Neutrophil (primary cell): ENCODE data around the gene FAM174A.

Experiments used
- H3K27ac ChIP-seq: fragments of 200-600 bp; sonication (generic); 2 replicates; pipeline ENCODE4 v1.5.1; 2016; ENCODE audit warnings: mild to moderate bottlenecking, moderate library complexity
- H3K27me3 ChIP-seq: fragments of 200-600 bp; sonication (generic); 2 replicates; pipeline ENCODE4 v1.6.0; 2016; ENCODE audit warnings: mild to moderate bottlenecking
- H3K36me3 ChIP-seq: fragments of 200-600 bp; sonication (generic); 2 replicates; pipeline ENCODE4 v1.5.1; 2017
- H3K4me1 ChIP-seq, 2 experiments: fragments of 200-600 bp in 1 of 2; sonication (generic) in 1 of 2; 1 replicate in 1 of 2; 2 replicates in 1 of 2; pipeline versions ENCODE4 v1.5.1 to v1.6.1; 2013 to 2016; ENCODE audit warnings: low read depth in 1 of 2, low read length in 1 of 2, mild to moderate bottlenecking in 1 of 2, moderate library complexity in 1 of 2; ENCODE audit not compliant: control insufficient read depth in 1 of 2, insufficient read depth in 1 of 2
- H3K4me3 ChIP-seq, 2 experiments: fragments of 200-600 bp in 1 of 2; sonication (generic) in 1 of 2; 1 replicate in 1 of 2; 2 replicates in 1 of 2; pipeline ENCODE4 v1.5.1; 2013 to 2016; ENCODE audit warnings: low read depth in 1 of 2, low read length in 1 of 2, mild to moderate bottlenecking in 1 of 2, moderate library complexity in 1 of 2
- H3K9me3 ChIP-seq: fragments of 200-600 bp; sonication (generic); 2 replicates; pipeline ENCODE4 v1.5.1; 2016
- TF ChIP-seq, protein P1 (sequence below): fragments of 200-600 bp; sonication (generic); IDR thresholded peaks from 2 replicates; pipeline ENCODE4 v1.5.1; 2016; ENCODE audit warnings: antibody characterized with exemption

Gene FAM174A

GRCh38 chr5:100516285-100516684 lies 18.9 kb upstream of the FAM174A start:
- no peaks in the 10 kb centered on the region for H3K36me3 ChIP-seq
- TF ChIP-seq, protein P1, sequence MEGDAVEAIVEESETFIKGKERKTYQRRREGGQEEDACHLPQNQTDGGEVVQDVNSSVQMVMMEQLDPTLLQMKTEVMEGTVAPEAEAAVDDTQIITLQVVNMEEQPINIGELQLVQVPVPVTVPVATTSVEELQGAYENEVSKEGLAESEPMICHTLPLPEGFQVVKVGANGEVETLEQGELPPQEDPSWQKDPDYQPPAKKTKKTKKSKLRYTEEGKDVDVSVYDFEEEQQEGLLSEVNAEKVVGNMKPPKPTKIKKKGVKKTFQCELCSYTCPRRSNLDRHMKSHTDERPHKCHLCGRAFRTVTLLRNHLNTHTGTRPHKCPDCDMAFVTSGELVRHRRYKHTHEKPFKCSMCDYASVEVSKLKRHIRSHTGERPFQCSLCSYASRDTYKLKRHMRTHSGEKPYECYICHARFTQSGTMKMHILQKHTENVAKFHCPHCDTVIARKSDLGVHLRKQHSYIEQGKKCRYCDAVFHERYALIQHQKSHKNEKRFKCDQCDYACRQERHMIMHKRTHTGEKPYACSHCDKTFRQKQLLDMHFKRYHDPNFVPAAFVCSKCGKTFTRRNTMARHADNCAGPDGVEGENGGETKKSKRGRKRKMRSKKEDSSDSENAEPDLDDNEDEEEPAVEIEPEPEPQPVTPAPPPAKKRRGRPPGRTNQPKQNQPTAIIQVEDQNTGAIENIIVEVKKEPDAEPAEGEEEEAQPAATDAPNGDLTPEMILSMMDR, result no peak
- H3K27me3 ChIP-seq, result no peaks in the 10 kb centered on the region
- no peak overlapping the region for H3K27ac ChIP-seq
- no peak overlapping the region for H3K4me3 ChIP-seq
- H3K4me1 ChIP-seq, result no peaks in the 10 kb centered on the region
- H3K9me3 ChIP-seq, result no peaks in the 10 kb centered on the region

DNA sequence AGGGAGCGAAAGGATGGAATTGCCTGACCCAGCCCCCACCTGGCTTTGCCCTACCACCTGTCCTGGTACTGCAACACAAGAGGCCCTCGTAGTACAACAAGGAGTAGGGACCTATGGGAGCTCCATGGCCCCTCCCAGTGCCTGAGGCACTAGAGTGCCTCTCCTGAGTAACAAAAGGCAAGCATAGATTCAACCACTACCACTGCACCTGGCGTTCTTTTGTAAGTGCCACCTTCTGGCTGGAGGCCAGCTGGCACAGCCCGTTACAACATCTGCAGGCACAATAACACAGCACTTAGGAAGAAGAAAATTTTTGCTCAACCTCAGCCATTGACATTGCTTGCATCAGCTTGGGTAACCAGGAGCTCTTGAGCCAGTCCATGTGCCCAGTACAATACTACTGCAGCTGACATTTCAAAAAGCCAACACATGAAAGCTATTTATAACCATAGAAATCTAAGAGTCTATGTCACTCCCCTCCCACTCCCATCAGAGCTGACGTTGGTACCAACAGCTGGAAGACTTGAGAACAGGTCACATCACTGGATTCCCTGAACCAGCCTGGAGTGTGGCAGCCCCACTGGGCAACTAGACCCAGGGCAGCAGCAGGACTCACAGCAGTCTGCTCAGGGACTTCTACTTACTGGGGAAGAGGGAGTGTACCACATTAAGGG lies 17.7 kb upstream of the FAM174A start:
- Histone ChIP-seq H3K27me3 (no peaks in the 10 kb centered on the region), H3K27ac (no peak overlapping the region), H3K4me3 (no peak overlapping the region), H3K9me3 (no peaks in the 10 kb centered on the region), H3K4me1 (no peaks in the 10 kb centered on the region), H3K36me3 (no peaks in the 10 kb centered on the region)
- TF ChIP-seq, protein P1, result no peak

DNA sequence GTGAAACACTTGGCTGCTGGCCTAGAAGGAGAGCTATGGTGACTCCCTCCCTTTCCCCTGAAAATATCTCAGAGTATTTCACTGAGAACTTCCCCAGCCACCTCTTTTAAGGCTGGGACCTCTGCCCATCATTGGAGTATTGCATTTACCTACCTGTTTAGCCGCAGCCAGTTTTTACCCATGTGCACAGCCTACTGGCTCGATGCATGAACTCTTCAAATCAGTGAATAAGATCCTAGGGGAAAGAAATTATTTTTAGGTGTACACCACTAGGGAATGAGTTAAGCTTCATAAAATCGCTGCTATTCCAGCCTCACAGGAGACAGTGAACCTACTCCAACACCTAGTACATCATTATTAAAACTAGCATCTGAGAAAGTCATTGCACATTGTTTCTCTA lies 16.8 kb upstream of the FAM174A start:
- H3K4me3 ChIP-seq, result no peak overlapping the region
- no peaks in the 10 kb centered on the region for H3K9me3 ChIP-seq
- H3K27ac ChIP-seq, result no peak overlapping the region
- no peaks in the 10 kb centered on the region for H3K4me1 ChIP-seq
- H3K36me3 ChIP-seq, result no peaks in the 10 kb centered on the region
- H3K27me3 ChIP-seq, result no peaks in the 10 kb centered on the region
- TF ChIP-seq, protein P1, result no peak

DNA sequence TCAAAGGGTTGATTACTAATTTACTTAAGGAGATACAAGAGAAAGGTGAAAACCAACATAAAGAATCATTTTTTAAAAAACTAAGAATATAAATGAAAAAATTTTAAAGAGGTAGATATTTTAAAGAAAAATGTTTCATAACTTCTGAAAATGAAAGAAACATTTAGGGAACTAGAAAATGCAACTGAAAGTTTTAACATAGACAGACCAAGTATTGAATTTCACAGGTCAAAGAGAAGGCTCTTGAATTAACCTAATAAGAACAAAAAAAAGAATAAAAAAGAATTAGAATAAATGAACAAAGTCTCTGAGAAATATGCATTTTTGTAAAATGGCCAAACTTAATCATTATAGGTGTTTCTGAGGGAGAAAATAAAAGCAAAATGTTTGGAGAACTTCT lies 16.1 kb upstream of the FAM174A start:
- TF ChIP-seq, protein P1, result no peak
- Histone ChIP-seq H3K4me3 (no peak overlapping the region), H3K9me3 (no peaks in the 10 kb centered on the region), H3K27me3 (no peaks in the 10 kb centered on the region), H3K27ac (no peak overlapping the region), H3K36me3 (no peaks in the 10 kb centered on the region), H3K4me1 (no peaks in the 10 kb centered on the region)

DNA sequence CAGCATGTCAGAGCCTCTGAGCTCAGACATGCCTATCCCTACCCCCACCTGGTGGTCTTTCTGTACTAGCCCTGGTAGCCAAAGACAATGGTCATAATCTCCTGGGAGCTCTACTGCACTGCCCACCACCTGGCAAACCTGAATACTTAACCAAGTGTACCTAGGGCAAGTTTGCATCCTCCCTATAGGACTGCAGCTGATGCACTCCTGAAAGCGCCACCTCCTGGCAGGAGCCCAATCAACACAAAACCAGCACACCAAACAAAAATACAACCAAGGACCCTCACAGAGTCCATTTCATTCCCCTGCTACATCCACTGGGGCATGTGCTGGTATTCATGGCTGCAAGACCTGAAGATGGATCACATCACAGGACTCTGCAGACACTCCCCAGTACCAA lies 14.8 kb upstream of the FAM174A start:
- no peaks in the 10 kb centered on the region for H3K4me1 ChIP-seq
- no peak overlapping the region for H3K27ac ChIP-seq
- no peak overlapping the region for H3K4me3 ChIP-seq
- no peaks in the 10 kb centered on the region for H3K9me3 ChIP-seq
- H3K27me3 ChIP-seq, result no peaks in the 10 kb centered on the region
- no peaks in the 10 kb centered on the region for H3K36me3 ChIP-seq
- TF ChIP-seq, protein P1, result no peak

- Histone ChIP-seq H3K4me1 (peaks cover 19 to 22% of the 10 kb centered on the region in 2 experiments), H3K9me3 (no peaks in the 10 kb centered on the region), H3K27me3 (no peaks in the 10 kb centered on the region), H3K36me3 (no peaks in the 10 kb centered on the region), H3K4me3 (no peak overlapping the region), H3K27ac (no peak overlapping the region)
- TF ChIP-seq, protein P1, result no peak
Observed at GRCh38 chr5:100537946-100538345, 2.8 kb downstream of the FAM174A start.
